HUES48 (cell line): Measurements from ENCODE around the gene CISH.

Source experiments
- H3K27ac ChIP-seq: one replicate; pipeline ENCODE4 v1.7.0; 2013; ENCODE audit warnings: low read depth, low read length, inconsistent platforms
- H3K27me3 ChIP-seq: 2 replicates; pipeline ENCODE4 v1.6.1; 2013; ENCODE audit warnings: mild to moderate bottlenecking, low read length; ENCODE audit not compliant: control insufficient read depth, insufficient read depth
- H3K36me3 ChIP-seq: 2 replicates; pipeline ENCODE4 v1.6.1; 2013; ENCODE audit warnings: low read length; ENCODE audit not compliant: control insufficient read depth, insufficient read depth
- H3K4me1 ChIP-seq: 2 replicates; pipeline ENCODE4 v1.6.1; 2013; ENCODE audit warnings: mild to moderate bottlenecking, low read length; ENCODE audit not compliant: control insufficient read depth, insufficient read depth
- H3K4me3 ChIP-seq: 2 replicates; pipeline ENCODE4 v1.5.1; 2013; ENCODE audit warnings: mild to moderate bottlenecking, low read depth, low read length
- H3K9ac ChIP-seq: 2 replicates; pipeline ENCODE4 v1.6.1; 2013; ENCODE audit warnings: mild to moderate bottlenecking, low read depth, low read length, moderate library complexity
- H3K9me3 ChIP-seq: 2 replicates; pipeline ENCODE4 v1.6.1; 2013; ENCODE audit warnings: low read length; ENCODE audit not compliant: control insufficient read depth, insufficient read depth

Gene CISH

DNA sequence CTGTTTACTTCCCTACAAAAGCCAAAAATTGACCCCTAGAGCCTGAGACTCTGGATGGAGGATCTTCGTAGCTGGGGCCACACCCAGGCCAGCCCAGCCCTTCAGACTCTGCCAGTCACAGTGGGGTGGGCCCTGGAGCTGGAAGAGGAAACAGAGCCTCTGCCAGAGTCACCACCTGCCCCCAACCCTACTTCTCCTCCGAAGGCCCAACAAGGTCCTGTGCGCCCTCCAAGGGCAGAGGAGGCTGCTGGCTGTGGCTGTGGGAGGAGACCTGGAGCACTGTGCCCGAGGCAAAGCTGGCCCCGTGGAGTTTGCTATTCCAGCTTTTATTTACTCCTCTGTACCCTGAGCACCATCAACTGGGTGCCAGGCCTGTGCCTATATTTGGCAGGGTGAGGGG is 19.0 kb downstream of the CISH start:
- H3K27ac ChIP-seq, result no peak overlapping the region
- H3K4me1 ChIP-seq, result no peaks in the 10 kb centered on the region; the same call in 1 of the 2 replicates

DNA sequence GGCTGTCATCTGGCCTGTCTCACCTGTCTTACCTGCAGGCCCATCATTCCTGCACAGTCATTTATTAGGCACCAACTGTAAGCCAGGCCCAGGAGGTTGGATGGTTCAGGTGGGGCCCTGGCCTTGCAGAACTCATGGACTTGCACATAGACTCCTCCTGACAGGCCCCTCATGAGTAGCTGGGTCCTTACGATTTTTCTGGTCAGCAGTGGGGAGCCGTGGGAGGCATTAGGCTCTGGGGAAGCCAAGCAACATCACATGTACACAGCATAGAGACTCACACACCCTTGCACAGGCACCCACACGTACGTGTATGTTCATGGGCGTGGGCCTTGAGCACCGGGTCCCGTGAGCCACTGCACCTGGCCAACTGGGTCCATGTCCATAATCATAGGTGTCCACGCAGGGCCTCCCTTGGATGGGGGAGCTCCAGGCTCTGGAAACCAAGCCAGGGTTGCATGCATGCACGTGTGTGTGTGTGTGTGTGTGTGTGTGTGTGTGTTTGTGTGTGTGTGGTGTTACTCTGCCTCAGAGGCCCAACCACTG is 20.3 kb downstream of the CISH start:
- Histone ChIP-seq H3K36me3 (no peaks in the 10 kb centered on the region), H3K9me3 (no peaks in the 10 kb centered on the region), H3K9ac (no peak overlapping the region), H3K4me3 (no peak overlapping the region), H3K4me1 (no peaks in the 10 kb centered on the region; the same call in 1 of the 2 replicates), H3K27me3 (no peaks in the 10 kb centered on the region), H3K27ac (no peak overlapping the region)

More for the DNA sequence above, 19.0 kb downstream of the CISH start:
- Histone ChIP-seq H3K4me3 (no peak overlapping the region), H3K36me3 (no peaks in the 10 kb centered on the region), H3K27me3 (no peaks in the 10 kb centered on the region), H3K9ac (no peak overlapping the region), H3K9me3 (no peaks in the 10 kb centered on the region)

DNA sequence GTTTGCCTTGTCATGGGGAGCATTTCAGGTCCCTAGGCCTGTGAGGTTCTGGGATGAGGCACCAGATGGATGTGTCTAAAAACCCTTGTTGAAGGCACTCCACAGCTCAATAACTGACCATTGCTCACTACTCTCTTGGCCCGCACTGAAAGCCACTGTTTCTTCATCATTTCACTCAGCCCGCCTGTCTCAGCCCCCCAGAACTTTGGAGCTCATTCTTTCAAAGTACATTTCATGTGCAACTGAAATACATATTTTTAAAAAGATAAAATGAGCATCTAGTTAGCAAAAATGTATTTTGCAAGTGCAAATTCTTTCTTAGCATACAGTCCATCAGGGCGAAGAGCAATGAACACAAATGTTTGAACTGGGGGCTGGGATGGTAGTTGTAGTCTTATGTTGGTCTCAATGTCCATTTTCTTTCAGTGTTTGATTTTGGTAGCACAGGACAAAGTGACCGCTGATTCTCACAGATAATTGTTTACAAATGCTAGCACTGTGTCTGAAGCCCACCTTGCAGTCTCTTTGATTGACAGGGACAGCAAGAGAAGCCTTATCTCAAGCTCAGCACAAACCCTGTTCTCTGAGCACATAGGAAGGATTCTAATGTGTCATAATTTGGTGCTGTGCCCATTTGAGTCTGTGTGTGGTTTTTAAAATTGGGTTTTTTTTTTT is 22.7 kb downstream of the CISH start:
- H3K27ac ChIP-seq, result no peak overlapping the region
- H3K27me3 ChIP-seq, result no peaks in the 10 kb centered on the region
- H3K4me1 ChIP-seq, result no peaks in the 10 kb centered on the region; the same call in 1 of the 2 replicates
- no peak overlapping the region for H3K4me3 ChIP-seq
- no peak overlapping the region for H3K9ac ChIP-seq
- H3K36me3 ChIP-seq, result peaks cover 4% of the 10 kb centered on the region; the same call in 1 of the 2 replicates
- H3K9me3 ChIP-seq, result no peaks in the 10 kb centered on the region

DNA sequence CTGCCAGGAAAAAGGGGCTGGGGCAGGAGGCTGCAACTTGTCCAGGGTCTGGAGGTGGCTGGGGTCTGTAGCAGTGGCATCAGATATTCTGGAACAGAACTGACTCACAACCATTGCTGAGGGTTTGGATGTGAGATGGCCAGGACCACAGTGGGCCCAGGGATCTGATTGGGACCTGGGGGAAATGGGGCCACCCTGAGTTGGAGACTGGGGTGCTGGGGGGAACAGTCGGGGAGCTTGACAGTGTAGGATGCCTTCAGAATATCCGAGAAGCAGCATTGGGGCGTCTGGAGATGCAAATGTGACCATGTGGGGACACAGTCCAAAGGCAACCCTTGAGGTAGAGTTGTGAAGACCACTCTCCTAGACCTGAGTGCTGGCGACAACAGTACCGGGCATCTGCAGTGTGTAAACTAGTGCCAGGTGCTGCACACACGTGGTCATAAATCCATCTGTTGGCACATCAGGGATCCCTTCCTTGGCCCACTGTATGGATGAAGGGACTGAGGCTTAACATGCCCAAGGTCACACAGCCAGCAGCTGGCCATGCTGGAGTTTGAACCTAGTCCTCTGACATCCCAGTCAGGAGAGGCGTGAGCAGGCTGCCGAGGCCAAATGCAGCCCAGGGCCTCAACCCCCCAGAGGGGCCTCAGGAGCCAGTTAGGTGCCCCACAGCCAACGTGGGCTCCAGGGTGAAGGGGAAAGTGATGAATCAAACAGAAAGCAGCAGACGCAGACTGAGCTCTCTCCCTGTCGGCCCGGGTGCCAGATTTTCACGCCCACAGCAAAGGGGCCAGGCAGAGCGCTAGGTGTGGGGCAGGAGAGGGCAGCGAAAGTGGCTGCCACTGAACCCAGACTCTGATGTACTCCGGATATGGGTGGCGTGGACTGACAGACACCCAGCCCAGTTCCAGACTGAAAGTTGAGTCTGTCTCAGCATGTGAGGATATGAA is 23.5 kb downstream of the CISH start:
- H3K4me1 ChIP-seq, result no peaks in the 10 kb centered on the region; the same call in 1 of the 2 replicates
- no peaks in the 10 kb centered on the region for H3K9me3 ChIP-seq
- no peak overlapping the region for H3K4me3 ChIP-seq
- no peak overlapping the region for H3K9ac ChIP-seq
- H3K36me3 ChIP-seq, result peaks cover 4% of the 10 kb centered on the region; the same call in 1 of the 2 replicates
- H3K27me3 ChIP-seq, result no peaks in the 10 kb centered on the region
- no peak overlapping the region for H3K27ac ChIP-seq

DNA sequence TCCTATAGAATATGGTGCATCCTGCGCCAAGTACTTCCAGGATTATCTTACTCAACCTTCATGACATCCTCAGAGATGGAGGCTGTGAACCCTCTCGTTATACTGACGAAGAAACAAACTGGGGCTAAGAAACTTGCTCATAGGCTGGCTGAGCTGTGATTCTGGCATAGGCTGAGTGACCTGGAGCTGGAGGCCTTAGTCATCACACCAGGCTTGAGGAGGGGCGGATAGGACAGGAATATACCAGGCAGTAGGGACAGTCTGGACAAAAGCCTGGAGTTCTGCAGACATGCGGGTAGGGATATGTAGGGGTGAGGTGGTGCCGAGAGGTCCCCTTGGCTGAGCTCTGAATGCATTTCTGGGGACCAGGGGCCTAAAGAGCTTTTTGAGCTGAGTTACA is 24.2 kb downstream of the CISH start:
- Histone ChIP-seq H3K9ac (no peak overlapping the region), H3K4me1 (no peaks in the 10 kb centered on the region; the same call in 1 of the 2 replicates), H3K27ac (no peak overlapping the region), H3K27me3 (no peaks in the 10 kb centered on the region), H3K4me3 (no peak overlapping the region), H3K9me3 (no peaks in the 10 kb centered on the region), H3K36me3 (peaks cover 5% of the 10 kb centered on the region; the same call in 1 of the 2 replicates)

DNA sequence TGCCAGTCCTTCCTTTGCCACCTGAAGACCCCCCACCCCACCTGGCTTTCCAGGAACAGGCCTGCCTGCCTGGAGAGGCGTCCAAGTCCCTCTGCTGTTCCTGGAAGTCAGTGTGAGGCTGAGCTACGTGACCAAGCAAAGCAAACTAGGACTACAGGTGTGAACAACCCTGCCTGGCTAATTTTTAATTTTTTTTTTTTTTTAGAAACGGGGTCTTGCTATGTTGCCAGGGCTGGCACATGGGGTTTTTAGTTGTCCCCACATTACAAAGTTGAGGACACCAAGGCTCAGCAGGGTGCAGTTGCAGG is 24.9 kb downstream of the CISH start:
- Histone ChIP-seq H3K27me3 (no peaks in the 10 kb centered on the region), H3K27ac (no peak overlapping the region), H3K4me3 (no peak overlapping the region), H3K9me3 (no peaks in the 10 kb centered on the region), H3K9ac (no peak overlapping the region), H3K4me1 (no peaks in the 10 kb centered on the region; the same call in 1 of the 2 replicates), H3K36me3 (peaks cover 9% of the 10 kb centered on the region; the same call in 1 of the 2 replicates)

DNA sequence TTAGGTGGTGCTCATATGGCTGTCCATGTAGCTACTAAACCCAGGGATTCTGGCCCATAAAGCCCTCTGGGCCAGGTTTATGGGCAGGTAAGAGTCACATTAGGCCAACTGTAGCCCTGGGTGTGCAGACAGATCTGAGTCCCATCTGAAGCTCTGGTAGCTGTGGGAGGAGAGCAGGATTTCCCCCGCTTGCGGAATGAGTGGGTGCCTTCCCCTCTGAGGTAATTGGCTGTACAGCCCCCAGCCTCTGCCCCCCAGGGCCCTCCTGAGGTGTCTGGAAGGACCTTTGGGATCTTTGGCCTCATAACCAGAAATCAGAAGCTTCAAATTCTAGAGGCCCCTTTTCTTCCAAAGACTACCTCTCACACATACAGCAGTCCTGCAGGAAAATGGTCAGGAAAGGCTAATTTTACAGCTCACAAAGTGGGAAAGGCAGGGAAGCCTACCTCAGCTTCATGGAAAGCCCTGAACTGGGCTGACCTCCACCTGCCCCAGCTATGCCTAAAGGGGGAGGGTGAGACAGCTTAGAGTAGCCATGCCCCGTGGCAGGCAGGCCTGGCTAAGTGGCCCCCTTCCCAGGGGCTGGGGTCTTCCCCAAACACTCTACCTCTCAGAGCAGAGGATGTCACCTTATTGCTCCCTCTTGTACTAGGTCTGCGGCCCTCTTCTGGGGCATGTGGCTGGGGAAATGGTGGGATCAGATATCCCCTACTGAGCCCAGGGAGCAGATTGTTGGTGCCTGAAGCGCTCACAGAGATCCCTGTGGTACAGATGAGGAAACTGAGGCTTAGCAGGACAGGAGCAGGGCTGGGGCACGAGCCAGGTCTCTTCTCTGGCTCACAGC is 25.4 kb downstream of the CISH start:
- H3K27ac ChIP-seq, result no peak overlapping the region
- no peaks in the 10 kb centered on the region; the same call in 1 of the 2 replicates for H3K4me1 ChIP-seq
- H3K9me3 ChIP-seq, result no peaks in the 10 kb centered on the region
- H3K4me3 ChIP-seq, result no peak overlapping the region
- H3K36me3 ChIP-seq, result peaks cover 12% of the 10 kb centered on the region; the same call in 1 of the 2 replicates
- no peak overlapping the region for H3K9ac ChIP-seq
- no peaks in the 10 kb centered on the region for H3K27me3 ChIP-seq

DNA sequence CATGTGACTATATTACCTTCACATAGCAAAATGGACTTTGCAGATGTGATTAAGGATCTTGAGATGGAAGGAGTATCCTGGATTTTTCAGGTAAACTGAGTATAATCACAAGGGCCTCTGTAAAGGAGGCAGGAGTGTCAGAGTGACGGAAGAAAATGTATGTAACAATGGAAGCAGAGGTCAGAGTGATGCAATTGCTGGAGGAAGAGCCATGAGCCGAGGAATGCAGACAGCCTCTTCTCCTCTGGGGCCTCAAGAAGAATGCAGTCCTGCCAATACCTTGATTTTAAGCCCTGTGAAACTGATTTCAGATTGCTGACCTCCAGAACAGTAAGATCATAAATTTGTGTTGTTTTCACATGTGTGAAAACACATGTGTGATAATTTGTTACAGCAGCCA is 27.2 kb downstream of the CISH start:
- Histone ChIP-seq H3K27ac (no peak overlapping the region), H3K4me3 (no peak overlapping the region), H3K36me3 (peaks cover 12% of the 10 kb centered on the region; the same call in 1 of the 2 replicates), H3K9me3 (no peaks in the 10 kb centered on the region), H3K4me1 (no peaks in the 10 kb centered on the region), H3K27me3 (no peaks in the 10 kb centered on the region), H3K9ac (no peak overlapping the region)

DNA sequence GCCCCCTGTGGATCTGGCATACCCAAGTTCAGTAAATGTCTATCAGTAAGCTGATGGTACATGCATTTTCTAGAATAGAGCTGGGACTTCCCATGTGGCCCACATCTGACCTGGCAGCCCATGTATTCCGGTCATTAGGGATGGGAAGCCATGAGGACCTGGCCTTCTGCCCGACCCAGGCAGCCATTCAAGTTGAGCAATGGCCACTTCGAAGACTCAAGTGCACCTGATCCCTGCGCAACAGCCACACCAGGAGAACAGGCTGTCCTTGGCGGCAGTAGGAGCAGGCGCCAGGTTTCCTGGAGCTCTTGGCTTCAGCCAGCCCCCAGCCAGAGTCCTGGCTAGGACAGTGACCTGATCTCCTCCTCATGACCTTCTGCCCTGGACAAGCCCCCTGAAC is 27.7 kb downstream of the CISH start:
- no peak overlapping the region for H3K9ac ChIP-seq
- no peaks in the 10 kb centered on the region for H3K9me3 ChIP-seq
- H3K36me3 ChIP-seq, result peaks cover 12% of the 10 kb centered on the region; the same call in 1 of the 2 replicates
- no peaks in the 10 kb centered on the region for H3K4me1 ChIP-seq
- no peak overlapping the region for H3K4me3 ChIP-seq
- no peaks in the 10 kb centered on the region for H3K27me3 ChIP-seq
- H3K27ac ChIP-seq, result no peak overlapping the region

DNA sequence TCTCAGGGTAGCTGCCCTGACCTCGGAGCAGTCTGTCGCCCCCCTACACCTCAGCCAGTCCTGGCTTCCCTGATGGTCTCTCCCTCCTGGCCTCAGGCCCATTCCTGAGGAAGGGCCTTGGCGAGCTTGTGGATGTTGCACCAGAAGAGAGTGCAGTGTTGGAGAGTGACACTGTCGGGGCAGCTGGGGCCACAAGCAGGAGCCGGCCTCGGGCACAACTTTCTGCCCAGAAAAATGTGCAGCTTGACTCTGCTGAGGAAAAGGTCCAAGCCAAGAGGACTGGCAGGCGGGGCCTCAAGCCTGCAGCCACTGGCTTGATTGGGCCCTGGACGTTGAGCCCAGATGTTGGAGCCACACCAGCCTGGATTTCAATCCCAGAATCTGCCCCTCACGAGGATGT is 29.5 kb downstream of the CISH start:
- no peaks in the 10 kb centered on the region for H3K27me3 ChIP-seq
- no peak overlapping the region for H3K27ac ChIP-seq
- no peak overlapping the region for H3K4me3 ChIP-seq
- H3K9ac ChIP-seq, result no peak overlapping the region
- H3K36me3 ChIP-seq, result peaks cover 12% of the 10 kb centered on the region; the same call in 1 of the 2 replicates
- H3K4me1 ChIP-seq, result no peaks in the 10 kb centered on the region
- H3K9me3 ChIP-seq, result no peaks in the 10 kb centered on the region
